ENCODE measurements around the gene NADSYN1. TPM values are rescaled to one million over a fixed set of nuclear protein-coding genes. Genes with fewer than 3 reads are reported as not detected.

The NADSYN1 gene
- total RNA-seq, 2 experiments from 2014 or later: 106 to 112 TPM

- Histone ChIP-seq H3K27me3 (ENCODE audit: control insufficient read depth in 1 of 2, insufficient read depth in 2 of 2, low read length in 2 of 2) (no peaks in the 10 kb centered on the region), H3K4me3 (ENCODE audit: low read length) (no peak overlapping the region), H3K9me3 (ENCODE audit: control insufficient read depth in 1 of 2, insufficient read depth in 1 of 2, low read length in 2 of 2) (no peaks in the 10 kb centered on the region), H3K4me1 (ENCODE audit: insufficient read depth, low read length) (peaks cover 21% of the 10 kb centered on the region), H3K27ac (ENCODE audit: low read depth in 1 of 2, low read length in 2 of 2) (no peak overlapping the region), H3K36me3 (ENCODE audit: insufficient read depth, low read length) (peaks cover 83% of the 10 kb centered on the region)
- POLR2A ChIA-PET: interaction anchor here (0.7 kb wide), 1 partner anchor 12 kb away, joined by 3 read pairs; no protein-coding TSS in a partner anchor
- no peak for TF ChIP-seq CTCF (IDR thresholded peaks at IDR 0.05)
- H3K36me3 Mint-ChIP-seq (ENCODE audit: low read depth): peaks cover 88% of the 10 kb centered on the region
- intact Hi-C loops (cut with DNase I, micrococcal nuclease): loop anchor here in 1 of 2 experiments (10.0 kb wide), 2 partner anchors 766 to 1064 kb away; partner anchors contain the start of genes CTTN and INPPL1
- H3K4me1 Mint-ChIP-seq (ENCODE audit: low read depth): peaks cover 26% of the 10 kb centered on the region
- H3K4me3 Mint-ChIP-seq: no peak overlapping the region
- ATAC-seq (ENCODE audit: poor library complexity) (no peak), DNase-seq (no peak)
- H3K27me3 Mint-ChIP-seq: no peaks in the 10 kb centered on the region
- H3K9me3 Mint-ChIP-seq: no peaks in the 10 kb centered on the region
- CTCF ChIA-PET: no interaction called here
- no peak overlapping the region for H3K27ac Mint-ChIP-seq
These were observed 5.4 kb downstream of the NADSYN1 start for GRCh38 chr11:71458146-71459070.

- no peak overlapping the region for H3K27ac Mint-ChIP-seq
- ATAC-seq (ENCODE audit: poor library complexity): no peak
These were observed 6.2 kb downstream of the NADSYN1 start for GRCh38 chr11:71459076-71459766.

More at GRCh38 chr11:71459076-71459766, 6.2 kb downstream of the NADSYN1 start:
- H3K4me1 Mint-ChIP-seq (ENCODE audit: low read depth): peaks cover 19% of the 10 kb centered on the region
- TF ChIP-seq CTCF (IDR thresholded peaks at IDR 0.05): no peak
- H3K9me3 Mint-ChIP-seq: no peaks in the 10 kb centered on the region
- Histone ChIP-seq H3K9me3 (ENCODE audit: control insufficient read depth in 1 of 2, insufficient read depth in 1 of 2, low read length in 2 of 2) (no peaks in the 10 kb centered on the region), H3K27me3 (ENCODE audit: control insufficient read depth in 1 of 2, insufficient read depth in 2 of 2, low read length in 2 of 2) (no peaks in the 10 kb centered on the region), H3K36me3 (ENCODE audit: insufficient read depth, low read length) (peaks cover 90% of the 10 kb centered on the region), H3K4me1 (ENCODE audit: insufficient read depth, low read length) (peaks cover 13% of the 10 kb centered on the region), H3K27ac (ENCODE audit: low read depth in 1 of 2, low read length in 2 of 2) (no peak overlapping the region), H3K4me3 (ENCODE audit: low read length) (no peak overlapping the region)
- no peak for DNase-seq
- no peak overlapping the region for H3K4me3 Mint-ChIP-seq
- H3K27me3 Mint-ChIP-seq: no peaks in the 10 kb centered on the region
- intact Hi-C loops (cut with DNase I, micrococcal nuclease): loop anchor here in 1 of 2 experiments (10.0 kb wide), 2 partner anchors 766 to 1064 kb away; partner anchors contain the start of genes CTTN and INPPL1
- H3K36me3 Mint-ChIP-seq (ENCODE audit: low read depth): peaks cover 96% of the 10 kb centered on the region
- CTCF ChIA-PET: no interaction called here
- POLR2A ChIA-PET: no interaction called here

Measured in CD4-positive, alpha-beta T cell (primary cell).